GM18508 (cell line): ENCODE data around the gene PPM1A.

Experiments used
- ATAC-seq: cut with Tn5 transposase; IDR thresholded peaks from one replicate; pipeline ENCODE4 v1.9.1; 2021; ENCODE audit warnings: moderate number of reproducible peaks; ENCODE audit not compliant: insufficient read depth, unreplicated experiment

The PPM1A gene

GRCh38 chr14:60257865-60258264 lies 8.8 kb downstream of the PPM1A start:
- ATAC-seq: no peak

- ATAC-seq: no peak
Observed at GRCh38 chr14:60265163-60265562, 16.1 kb downstream of the PPM1A start.

GRCh38 chr14:60266021-60266937 lies 17.3 kb downstream of the PPM1A start:
- no peak for ATAC-seq

GRCh38 chr14:60272177-60272576 lies 23.2 kb downstream of the PPM1A start:
- no peak for ATAC-seq

GRCh38 chr14:60273956-60274355 lies 24.9 kb downstream of the PPM1A start:
- ATAC-seq: no peak

GRCh38 chr14:60274448-60274847 lies 25.4 kb downstream of the PPM1A start:
- no peak for ATAC-seq

- no peak for ATAC-seq
Observed at GRCh38 chr14:60275932-60276331, 26.9 kb downstream of the PPM1A start.

GRCh38 chr14:60276347-60276746 lies 27.3 kb downstream of the PPM1A start:
- ATAC-seq: no peak

- no peak for ATAC-seq
Observed at GRCh38 chr14:60277605-60278190, 28.7 kb downstream of the PPM1A start.

- no peak for ATAC-seq
Observed at GRCh38 chr14:60278350-60278749, 29.3 kb downstream of the PPM1A start.

- no peak for ATAC-seq
Observed at GRCh38 chr14:60287452-60287851, 38.4 kb downstream of the PPM1A start.

- ATAC-seq: no peak
Observed at GRCh38 chr14:60288279-60288678, 39.3 kb downstream of the PPM1A start.

GRCh38 chr14:60294411-60295069 lies 45.5 kb downstream of the PPM1A start:
- no peak for ATAC-seq

- no peak for ATAC-seq
Observed at GRCh38 chr14:60300019-60300418, 51.0 kb downstream of the PPM1A start.

GRCh38 chr14:60301685-60302084 lies 52.7 kb downstream of the PPM1A start:
- no peak for ATAC-seq

GRCh38 chr14:60302663-60303062 lies 53.6 kb downstream of the PPM1A start:
- ATAC-seq: no peak

GRCh38 chr14:60303745-60304144 lies 54.7 kb downstream of the PPM1A start:
- ATAC-seq: no peak

- ATAC-seq: no peak
Observed at GRCh38 chr14:60304509-60304908, 55.5 kb downstream of the PPM1A start.

- no peak for ATAC-seq
Observed at GRCh38 chr14:60309867-60310552, 61.0 kb downstream of the PPM1A start.

GRCh38 chr14:60311417-60311816 lies 62.4 kb downstream of the PPM1A start:
- no peak for ATAC-seq

GRCh38 chr14:60313093-60313492 lies 64.1 kb downstream of the PPM1A start:
- no peak for ATAC-seq
